Immature natural killer cell (primary cell): ENCODE measurements around the gene ADH4. TPM values are rescaled to one million over a fixed set of nuclear protein-coding genes. Genes with fewer than 3 reads are reported as not detected.
"Not testable (repeated sequence)": the region's sequence is repeated elsewhere in the genome, so short reads cannot be mapped to it uniquely, and the experiment has no call there.

Experiments
- DNase-seq, 3 donors: peaks; one replicate each; pipeline ENCODE4 v3.0.0; 2022; ENCODE audit warnings: mixed read lengths in 1 of 3
- H3K27ac Mint-ChIP-seq, 6 donors: one replicate each; pipeline ENCODE4 v1.8.0; 2020; ENCODE audit warnings: mixed read lengths in 6 of 6, mild to moderate bottlenecking in 5 of 6, inconsistent platforms in 4 of 6, moderate library complexity in 3 of 6
- H3K27me3 Mint-ChIP-seq, 3 donors: one replicate each; pipeline ENCODE4 v1.8.0; 2020 to 2021; ENCODE audit warnings: low read depth in 3 of 3, mild to moderate bottlenecking in 3 of 3, mixed read lengths in 3 of 3, moderate library complexity in 3 of 3, inconsistent platforms in 1 of 3
- H3K36me3 Mint-ChIP-seq, 3 donors: one replicate each; pipeline ENCODE4 v1.8.0; 2020; ENCODE audit warnings: mixed read lengths in 3 of 3, inconsistent platforms in 2 of 3, mild to moderate bottlenecking in 2 of 3
- H3K4me1 Mint-ChIP-seq, 2 donors: one replicate each; pipeline ENCODE4 v1.8.0; 2020; ENCODE audit warnings: inconsistent platforms in 2 of 2, mild to moderate bottlenecking in 2 of 2, mixed read lengths in 2 of 2, moderate library complexity in 1 of 2
- H3K4me3 Mint-ChIP-seq, 5 donors: one replicate each; pipeline ENCODE4 v1.8.0; 2020; ENCODE audit warnings: mild to moderate bottlenecking in 5 of 5, mixed read lengths in 5 of 5, inconsistent platforms in 3 of 5, moderate library complexity in 3 of 5
- H3K9me3 Mint-ChIP-seq, 6 donors: one replicate each; pipeline ENCODE4 v1.8.0; 2020; ENCODE audit warnings: mild to moderate bottlenecking in 6 of 6, mixed read lengths in 6 of 6, inconsistent platforms in 4 of 6, moderate library complexity in 3 of 6
- polyA plus RNA-seq, 3 donors: library from polyadenylated mRNA; unstranded; fragments of 300-500 nt; fragmentation: Illumina TruSeq; gene quantifications; one replicate each; pipeline ENCODE4 v1.2.3, GENCODE V29; 2021

Gene ADH4
- polyA plus RNA-seq, 3 donors from 2014 or later, result not detected

DNA sequence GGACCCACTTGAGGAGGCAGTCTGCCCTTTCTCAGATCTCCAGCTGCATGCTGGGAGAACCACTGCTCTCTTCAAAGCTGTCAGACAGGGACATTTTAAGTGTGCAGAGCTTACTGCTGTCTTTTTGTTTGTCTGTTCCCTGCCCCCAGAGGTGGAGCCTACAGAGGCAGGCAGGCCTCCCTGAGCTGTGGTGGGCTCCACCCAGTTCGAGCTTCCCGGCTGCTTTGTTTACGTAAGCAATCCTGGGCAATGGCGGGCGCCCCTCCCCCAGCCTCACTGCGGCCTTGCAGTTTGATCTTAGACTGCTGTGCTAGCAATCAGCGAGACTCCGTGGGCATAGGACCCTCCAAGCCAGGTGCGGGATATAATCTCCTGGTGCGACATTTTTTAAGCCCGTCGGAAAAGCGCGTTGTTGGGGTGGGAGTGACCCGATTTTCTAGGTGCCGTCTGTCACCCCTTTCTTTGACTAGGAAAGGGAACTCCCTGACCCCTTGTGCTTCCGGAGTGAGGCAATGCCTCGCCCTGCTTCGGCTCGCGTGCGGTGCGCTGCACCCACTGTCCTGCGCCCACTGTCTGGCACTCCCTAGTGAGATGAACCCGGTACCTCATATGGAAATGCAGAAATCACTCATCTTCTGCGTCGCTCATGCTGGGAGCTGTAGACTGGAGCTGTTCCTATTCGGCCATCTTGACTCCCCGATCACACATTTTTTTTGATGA lies 26.8 kb downstream of the ADH4 start:
- not testable (repeated sequence) for H3K36me3 Mint-ChIP-seq, DNase-seq, H3K9me3 Mint-ChIP-seq, H3K27me3 Mint-ChIP-seq, H3K27ac Mint-ChIP-seq, H3K4me3 Mint-ChIP-seq, H3K4me1 Mint-ChIP-seq

DNA sequence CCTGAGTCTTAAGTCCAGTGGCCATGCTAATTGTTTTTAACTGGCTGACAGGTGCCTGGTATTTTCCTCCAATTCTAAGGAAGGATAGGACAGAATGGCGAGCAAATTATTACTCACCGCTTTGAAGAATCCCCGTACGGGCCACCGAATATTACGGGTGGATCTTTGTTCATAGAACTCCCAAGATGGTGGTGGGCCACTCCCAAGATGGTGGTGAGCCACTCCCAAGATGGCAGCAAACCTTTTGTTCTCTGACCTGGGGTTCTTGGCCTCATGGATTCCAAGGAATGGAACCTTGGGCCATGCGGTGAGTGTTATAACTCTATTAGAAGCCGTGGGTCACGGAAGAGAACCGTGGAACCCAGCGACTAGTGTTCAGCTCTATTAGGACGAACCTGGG lies 34.8 kb downstream of the ADH4 start:
- H3K36me3 Mint-ChIP-seq, DNase-seq, H3K27ac Mint-ChIP-seq, H3K9me3 Mint-ChIP-seq, H3K27me3 Mint-ChIP-seq, H3K4me3 Mint-ChIP-seq, H3K4me1 Mint-ChIP-seq: not testable (repeated sequence)

GRCh38 chr4:99104153-99104552 lies 39.9 kb downstream of the ADH4 start:
- DNase-seq, result no peak
- Mint-ChIP-seq H3K4me3 (no peak overlapping the region), H3K9me3 (no peaks in the 10 kb centered on the region), H3K27me3 (peaks cover 0 to 2% (median 0%) of the 10 kb centered on the region in 3 donors), H3K36me3 (peaks cover 3 to 14% (median 4%) of the 10 kb centered on the region in 3 donors), H3K4me1 (no peaks in the 10 kb centered on the region), H3K27ac (peak overlapping the region in 1 of 6 donors; percentile 15)

- Mint-ChIP-seq H3K4me3 (no peak overlapping the region), H3K4me1 (no peaks in the 10 kb centered on the region), H3K27me3 (no peaks in the 10 kb centered on the region), H3K27ac (no peak overlapping the region), H3K36me3 (peaks cover 3 to 18% (median 4%) of the 10 kb centered on the region in 3 donors), H3K9me3 (no peaks in the 10 kb centered on the region)
- no peak for DNase-seq
These were observed 40.9 kb downstream of the ADH4 start for GRCh38 chr4:99103166-99103565.

DNA sequence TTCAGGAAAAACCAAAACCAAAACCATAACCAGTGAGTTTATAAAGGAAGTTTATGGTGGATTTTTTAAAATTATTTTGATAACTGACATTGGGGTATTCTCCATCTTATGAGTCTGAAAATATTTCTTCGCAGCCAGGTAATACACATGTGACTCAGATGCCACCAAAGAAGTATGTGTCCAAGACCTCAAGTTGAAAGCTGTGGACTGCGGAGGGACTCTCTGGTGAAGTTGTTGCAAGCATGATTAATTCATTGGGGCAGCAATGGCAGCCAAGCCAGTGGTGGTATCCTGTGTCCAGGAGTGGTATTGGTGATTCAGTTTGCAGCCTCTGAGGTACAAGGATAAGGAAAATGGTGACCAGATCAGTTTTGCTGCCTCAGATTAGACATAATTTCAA lies 41.5 kb downstream of the ADH4 start:
- Mint-ChIP-seq H3K4me1 (no peaks in the 10 kb centered on the region), H3K9me3 (no peaks in the 10 kb centered on the region), H3K27ac (no peak overlapping the region), H3K4me3 (no peak overlapping the region), H3K36me3 (peaks cover 3 to 18% (median 4%) of the 10 kb centered on the region in 3 donors), H3K27me3 (no peaks in the 10 kb centered on the region)
- DNase-seq, result no peak

- H3K27ac Mint-ChIP-seq, result no peak overlapping the region
- H3K27me3 Mint-ChIP-seq, result no peaks in the 10 kb centered on the region
- no peak for DNase-seq
- H3K4me1 Mint-ChIP-seq, result no peaks in the 10 kb centered on the region
- H3K4me3 Mint-ChIP-seq, result no peak overlapping the region
- no peaks in the 10 kb centered on the region for H3K9me3 Mint-ChIP-seq
- peaks cover 3 to 18% (median 4%) of the 10 kb centered on the region in 3 donors for H3K36me3 Mint-ChIP-seq
These were observed 43.2 kb downstream of the ADH4 start for GRCh38 chr4:99100876-99101275.

DNA sequence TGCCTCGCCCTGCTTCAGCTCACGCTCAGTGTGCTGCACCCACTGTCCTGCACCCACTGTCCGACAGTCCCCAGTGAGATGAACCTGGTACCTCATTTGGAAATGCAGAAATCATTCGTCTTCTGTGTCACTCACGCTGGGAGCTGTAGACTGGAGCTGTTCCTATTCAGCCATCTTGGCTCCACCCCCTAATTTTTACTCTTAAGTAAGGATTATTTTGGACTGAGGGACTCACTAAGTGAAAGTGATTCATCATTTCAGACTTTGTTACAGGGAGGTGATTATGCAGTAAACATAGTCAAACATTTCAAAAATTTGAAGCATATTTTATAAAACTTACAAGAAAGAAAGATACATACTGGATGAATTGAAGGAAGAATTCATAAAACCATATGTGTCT lies 44.3 kb downstream of the ADH4 start:
- not testable (repeated sequence) for H3K4me3 Mint-ChIP-seq
- peaks cover 3 to 18% (median 4%) of the 10 kb centered on the region in 3 donors for H3K36me3 Mint-ChIP-seq

GRCh38 chr4:99099311-99099710 lies 44.8 kb downstream of the ADH4 start:
- no peaks in the 10 kb centered on the region for H3K9me3 Mint-ChIP-seq
- H3K27me3 Mint-ChIP-seq, result no peaks in the 10 kb centered on the region
- no peak overlapping the region for H3K4me3 Mint-ChIP-seq
- peaks cover 3 to 18% (median 4%) of the 10 kb centered on the region in 3 donors for H3K36me3 Mint-ChIP-seq
- no peaks in the 10 kb centered on the region for H3K4me1 Mint-ChIP-seq
- DNase-seq, result no peak
- no peak overlapping the region for H3K27ac Mint-ChIP-seq

More for the DNA sequence above, 44.3 kb downstream of the ADH4 start:
- H3K9me3 Mint-ChIP-seq, H3K27ac Mint-ChIP-seq, H3K27me3 Mint-ChIP-seq, DNase-seq, H3K4me1 Mint-ChIP-seq: not testable (repeated sequence)

DNA sequence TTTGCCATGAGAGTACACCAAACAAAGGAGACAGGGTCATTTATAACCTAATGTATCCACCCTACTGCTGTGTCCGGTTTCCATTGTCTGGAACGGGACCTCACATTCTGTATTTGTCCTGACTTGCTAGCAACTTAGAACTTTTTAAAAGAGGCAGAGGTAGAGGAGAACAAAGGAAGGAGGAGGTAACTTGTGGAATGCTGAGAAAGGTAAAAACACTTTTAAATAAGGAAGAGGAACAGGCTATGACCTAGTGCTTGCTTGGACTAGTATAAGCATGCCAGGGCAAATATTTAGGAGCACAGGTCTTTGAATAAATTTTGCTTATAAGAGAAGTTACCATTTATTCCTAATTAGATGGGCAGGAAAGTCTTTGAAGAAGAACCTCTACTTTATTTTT lies 52.3 kb downstream of the ADH4 start:
- Mint-ChIP-seq H3K4me1 (peaks cover 45 to 47% of the 10 kb centered on the region in 2 donors), H3K4me3 (peak overlapping the region in 1 of 5 donors; percentile 12), H3K27ac (peak overlapping the region in 3 of 6 donors; percentile 20 to 39 (median 36))
- not testable (repeated sequence) for H3K36me3 Mint-ChIP-seq, DNase-seq, H3K27me3 Mint-ChIP-seq, H3K9me3 Mint-ChIP-seq

GRCh38 chr4:99091216-99091575 lies 52.9 kb downstream of the ADH4 start:
- peak in 1 of 3 donors; percentile 3 for DNase-seq
- Mint-ChIP-seq H3K4me1 (peaks cover 50 to 52% of the 10 kb centered on the region in 2 donors), H3K27ac (peak overlapping the region; percentile 39 to 92 (median 60)), H3K4me3 (peak overlapping the region in 3 of 5 donors; percentile 24 to 42 (median 41)), H3K27me3 (peaks cover 0 to 4% (median 2%) of the 10 kb centered on the region in 3 donors), H3K36me3 (peaks cover 0 to 4% (median 0%) of the 10 kb centered on the region in 3 donors), H3K9me3 (no peaks in the 10 kb centered on the region)

- peak overlapping the region; percentile 63 to 92 (median 82) for H3K27ac Mint-ChIP-seq
- peaks cover 0 to 4% (median 2%) of the 10 kb centered on the region in 3 donors for H3K27me3 Mint-ChIP-seq
These were observed 53.4 kb downstream of the ADH4 start for GRCh38 chr4:99090481-99091215.

GRCh38 chr4:99088481-99089365 lies 55.4 kb downstream of the ADH4 start, which contains the start of gene ADH5:
TSS of gene ADH5 (minus strand) at chr4:99088788. CDS start at chr4:99088700, 88 bp downstream.
- H3K9me3 Mint-ChIP-seq, result no peaks in the 10 kb centered on the region
- H3K27ac Mint-ChIP-seq, result peak within 1 kb of the TSS; percentile 92 to 98 (median 96)
- peak within 1 kb of the TSS; percentile 95 to 99 (median 98) for H3K4me3 Mint-ChIP-seq
- H3K4me1 Mint-ChIP-seq, result peaks cover 58 to 68% of the 10 kb centered on the region in 2 donors
- peaks cover 0 to 4% (median 2%) of the 10 kb centered on the region in 3 donors for H3K27me3 Mint-ChIP-seq
- peaks cover 6 to 10% (median 8%) of the 10 kb centered on the region in 3 donors for H3K36me3 Mint-ChIP-seq
- DNase-seq, result peak; percentile 80 to 85 (median 84)

More at GRCh38 chr4:99090481-99091215, 53.4 kb downstream of the ADH4 start:
- Mint-ChIP-seq H3K9me3 (no peaks in the 10 kb centered on the region), H3K36me3 (peaks cover 0 to 4% (median 0%) of the 10 kb centered on the region in 3 donors), H3K4me3 (peak overlapping the region; percentile 24 to 95 (median 55)), H3K4me1 (peaks cover 53% of the 10 kb centered on the region in 2 donors)
- no peak for DNase-seq

DNA sequence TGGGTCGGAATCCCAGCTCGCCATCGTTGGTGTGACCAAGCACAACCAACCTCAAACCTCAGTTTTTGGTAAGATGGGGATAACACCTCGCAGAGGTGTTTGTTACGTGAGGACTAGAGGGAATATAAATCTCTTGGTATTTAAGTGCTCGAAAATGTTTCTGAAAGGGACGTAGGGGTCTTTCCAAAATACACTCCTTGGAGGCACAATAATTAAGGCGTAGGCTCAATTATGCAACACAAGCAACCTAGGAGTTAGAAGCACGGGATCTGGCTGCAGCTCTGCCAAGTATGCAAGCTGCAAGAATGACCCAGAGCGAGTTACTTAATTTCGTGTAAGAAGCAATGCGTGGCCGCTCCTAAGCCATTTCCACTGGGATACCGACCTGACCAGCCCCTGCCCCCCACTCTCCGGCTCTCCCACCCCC lies 56.1 kb downstream of the ADH4 start:
- peaks cover 0 to 4% (median 2%) of the 10 kb centered on the region in 3 donors for H3K27me3 Mint-ChIP-seq
- H3K27ac Mint-ChIP-seq, result peak overlapping the region; percentile 92 to 98 (median 96)
- DNase-seq, result peak; percentile 49 to 53 (median 52)
- peak overlapping the region; percentile 95 to 99 (median 98) for H3K4me3 Mint-ChIP-seq
- peaks cover 59 to 69% of the 10 kb centered on the region in 2 donors for H3K4me1 Mint-ChIP-seq
- H3K9me3 Mint-ChIP-seq, result no peaks in the 10 kb centered on the region
- peaks cover 8 to 10% (median 9%) of the 10 kb centered on the region in 3 donors for H3K36me3 Mint-ChIP-seq
